Retinal pigment epithelial cell (primary cell): Measurements from ENCODE around the gene STOX2.
"Not testable (repeated sequence)": the region's sequence is repeated elsewhere in the genome, so short reads cannot be mapped to it uniquely, and the experiment has no call there.

Experiments used
- DNase-seq: peaks from one replicate; pipeline ENCODE4 v3.0.0-alpha.2; 2010; ENCODE audit warnings: low read depth
- H3K4me3 ChIP-seq: 2 replicates; pipeline ENCODE4 v1.5.1; 2011; ENCODE audit warnings: mild to moderate bottlenecking, low read length, control low read depth, moderate library complexity
- CTCF ChIP-seq: conservative IDR thresholded peaks from 2 replicates; pipeline ENCODE4 v1.5.1; 2011; ENCODE audit warnings: low read depth, low read length, control low read depth, inconsistent platforms

Gene STOX2

DNA sequence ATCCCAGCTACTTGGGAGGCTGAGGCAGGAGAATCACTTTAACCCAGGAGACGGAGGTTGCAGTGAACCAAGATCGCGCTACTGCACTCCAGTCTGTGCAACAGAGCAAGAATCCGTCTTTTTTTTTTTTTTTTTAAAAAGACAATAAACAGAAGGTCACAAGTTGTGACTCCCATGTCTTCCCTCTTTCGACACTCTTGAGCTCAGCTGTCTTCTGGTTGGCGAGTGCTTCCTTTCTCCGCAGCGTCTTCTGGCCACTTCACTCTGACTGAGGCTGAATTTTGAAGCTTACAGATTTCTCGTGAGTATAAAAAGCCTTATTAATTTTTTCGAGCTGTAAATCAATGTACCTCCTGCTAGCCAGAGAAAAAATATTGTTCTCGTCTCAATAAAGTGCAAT, 124.9 kb downstream of the STOX2 start:
- no peak for TF ChIP-seq CTCF
- no peak overlapping the region for H3K4me3 ChIP-seq
- DNase-seq, result no peak

GRCh38 chr4:184030764-184031163, 125.7 kb downstream of the STOX2 start:
- TF ChIP-seq CTCF, result no peak
- no peak for DNase-seq
- no peak overlapping the region for H3K4me3 ChIP-seq

GRCh38 chr4:184032091-184032490, 127.0 kb downstream of the STOX2 start:
- no peak for TF ChIP-seq CTCF
- no peak for DNase-seq
- no peak overlapping the region for H3K4me3 ChIP-seq

GRCh38 chr4:184039963-184040383, 134.9 kb downstream of the STOX2 start:
- DNase-seq, result no peak
- H3K4me3 ChIP-seq, result peak overlapping the region; percentile 31
- TF ChIP-seq CTCF, result no peak

GRCh38 chr4:184041156-184041555, 136.0 kb downstream of the STOX2 start:
- no peak for DNase-seq
- no peak for TF ChIP-seq CTCF
- no peak overlapping the region for H3K4me3 ChIP-seq

GRCh38 chr4:184046148-184046547, 141.0 kb downstream of the STOX2 start:
- H3K4me3 ChIP-seq, result no peak overlapping the region
- no peak for TF ChIP-seq CTCF
- no peak for DNase-seq

- H3K4me3 ChIP-seq, DNase-seq: not testable (repeated sequence)
Measured at GRCh38 chr4:184051262-184051661, 146.2 kb downstream of the STOX2 start.

DNA sequence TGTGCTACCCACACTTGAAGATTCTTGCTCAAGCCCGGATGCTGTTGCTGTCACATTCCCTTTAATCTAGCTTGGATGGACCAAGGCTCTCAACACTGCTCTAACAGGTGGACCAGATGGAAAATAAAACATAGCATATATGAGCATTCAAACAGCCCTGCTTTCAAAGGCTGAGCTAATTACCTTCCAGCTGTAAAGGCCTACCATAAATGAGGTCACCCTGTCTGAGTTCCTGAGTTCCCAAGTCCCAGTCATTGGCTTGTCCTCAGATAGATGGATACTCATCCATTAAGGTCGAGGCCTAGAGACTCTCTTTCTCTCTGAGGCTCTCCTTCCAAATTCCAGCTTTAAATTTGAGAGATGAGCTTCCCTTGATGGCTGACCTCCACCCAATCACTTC, 147.5 kb downstream of the STOX2 start:
- no peak overlapping the region for H3K4me3 ChIP-seq
- DNase-seq, result no peak
- TF ChIP-seq CTCF, result no peak
